HG02884 (cell line): Measurements from ENCODE around the gene LEP.
"Not testable (repeated sequence)": the region's sequence is repeated elsewhere in the genome, so short reads cannot be mapped to it uniquely, and the experiment has no call there.

Experiments
- ATAC-seq: cut with Tn5 transposase; IDR thresholded peaks from one replicate; pipeline ENCODE4 v1.9.1; 2021; ENCODE audit warnings: mild to moderate bottlenecking, moderate library complexity; ENCODE audit not compliant: unreplicated experiment

Gene LEP

DNA sequence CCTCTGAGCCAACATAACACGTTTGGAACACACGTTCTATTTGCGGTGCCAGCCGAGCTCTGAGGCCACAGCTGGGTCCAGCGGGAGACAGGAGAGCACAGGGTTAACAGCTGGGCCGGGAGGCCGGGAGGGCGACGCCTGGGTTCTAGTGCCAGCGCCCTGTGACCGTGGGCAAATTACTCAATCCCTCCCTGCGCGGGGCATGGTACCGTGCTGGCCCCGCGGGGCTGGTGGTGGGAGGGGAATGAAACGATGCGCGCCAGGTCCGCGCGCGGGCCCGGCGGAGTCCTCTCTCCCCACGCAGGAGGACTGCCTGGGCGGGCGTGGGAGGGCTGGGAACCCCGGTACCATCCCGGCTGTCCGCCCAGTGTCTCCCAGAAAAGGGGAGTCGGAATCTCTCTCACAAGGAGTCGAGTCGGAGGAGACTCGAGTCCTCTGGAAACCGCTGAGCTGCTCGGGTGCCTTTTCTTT, 30.4 kb downstream of the LEP start:
- ATAC-seq: no peak

DNA sequence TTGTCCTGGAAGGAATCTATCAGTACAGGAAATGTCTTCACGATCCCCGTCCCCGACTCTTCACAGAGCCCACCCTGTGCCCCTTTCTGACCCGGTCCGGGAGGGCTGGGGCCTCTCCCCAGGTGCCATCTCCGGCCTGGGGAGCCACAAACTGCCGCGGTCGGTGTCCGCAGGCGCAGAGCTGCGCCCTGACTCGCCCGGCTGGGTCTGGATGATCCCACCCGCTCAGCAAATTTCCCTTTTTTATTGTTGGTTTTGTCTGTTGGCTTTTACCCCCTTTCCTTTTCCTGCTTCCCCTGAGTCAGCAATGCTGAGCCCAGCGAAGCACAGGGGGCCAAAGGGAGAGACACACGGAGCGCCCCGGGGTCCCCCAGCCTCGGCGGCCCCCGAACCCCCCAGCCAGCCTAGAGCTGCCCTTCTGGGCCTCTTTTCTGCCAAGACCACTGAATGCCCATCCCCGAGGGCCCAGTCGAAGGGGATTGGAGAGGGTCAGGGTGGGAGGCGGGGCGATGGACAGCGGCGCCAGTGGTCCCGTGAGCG, 30.9 kb downstream of the LEP start:
- no peak for ATAC-seq

DNA sequence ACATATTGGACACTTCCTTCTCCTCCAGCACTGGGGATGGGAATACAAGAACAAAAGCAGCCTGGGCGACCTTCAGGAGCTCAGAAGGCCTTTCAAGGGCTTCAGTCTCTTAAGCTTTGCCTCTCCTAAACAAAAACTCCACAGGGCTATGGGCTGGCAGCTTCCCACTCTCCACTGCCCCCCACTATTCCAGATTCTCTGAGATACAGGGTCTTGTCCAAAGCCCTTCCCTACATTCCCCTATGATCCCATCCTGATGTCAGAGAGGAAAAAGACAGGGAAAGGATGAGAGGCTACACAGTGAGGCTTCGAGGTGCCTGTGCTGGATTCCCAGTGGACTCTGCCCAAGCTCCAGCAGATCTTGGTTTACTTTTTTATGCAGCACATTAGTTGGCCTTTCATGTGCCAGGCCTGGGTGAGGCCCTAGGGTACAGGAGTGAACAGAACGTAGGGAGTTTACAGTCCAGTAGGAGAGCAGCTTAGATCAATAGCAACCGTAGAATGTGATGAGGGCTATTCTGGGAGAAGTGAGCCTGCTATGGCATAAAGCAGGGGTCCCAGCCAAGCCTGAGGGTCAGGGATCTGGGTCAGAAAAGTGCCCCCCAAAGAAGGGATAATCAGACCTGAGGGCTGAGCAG, 33.3 kb downstream of the LEP start:
- ATAC-seq: no peak

GRCh38 chr7:128274884-128275603, 34.0 kb downstream of the LEP start:
- no peak for ATAC-seq

DNA sequence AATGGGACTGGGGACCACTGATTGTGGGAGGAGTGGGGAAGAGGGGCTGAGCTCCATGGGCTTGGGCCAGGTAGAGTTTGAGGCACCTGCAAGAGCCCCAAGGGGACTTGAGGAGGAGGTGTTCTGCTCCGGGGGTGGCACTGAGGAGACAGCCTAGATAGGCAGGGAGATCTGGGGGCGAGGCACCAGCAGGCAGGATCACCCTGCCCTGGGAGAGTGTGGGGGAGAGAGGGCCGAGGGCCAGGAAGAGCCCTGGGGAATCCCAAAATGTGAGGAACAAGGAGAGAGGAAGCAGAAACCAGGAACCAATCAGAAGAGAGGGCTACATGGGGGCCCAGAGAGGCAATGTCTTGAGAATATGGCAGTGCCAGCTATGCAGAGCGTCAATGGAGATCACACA, 34.6 kb downstream of the LEP start:
- no peak for ATAC-seq

GRCh38 chr7:128278366-128278765, 37.3 kb downstream of the LEP start:
- no peak for ATAC-seq

GRCh38 chr7:128279124-128279713, 38.1 kb downstream of the LEP start:
- no peak for ATAC-seq

DNA sequence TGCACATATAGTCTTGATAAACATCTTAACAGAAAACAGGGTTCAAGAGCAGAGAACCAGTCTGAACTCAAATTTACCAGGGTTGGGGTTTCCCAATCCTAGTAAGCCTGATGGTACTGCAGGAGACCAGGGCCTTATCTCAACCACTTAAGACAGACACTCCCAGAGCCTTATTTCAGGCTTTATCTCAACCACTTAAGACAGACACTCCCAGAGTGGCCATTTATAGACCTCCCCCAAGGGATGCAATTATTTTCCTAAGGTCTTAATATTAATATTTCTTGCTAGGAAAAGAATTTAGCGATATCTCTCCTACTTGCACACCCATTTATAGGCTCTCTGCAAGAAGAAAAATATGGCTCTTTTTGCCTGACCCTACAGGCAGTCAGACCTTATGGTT, 39.4 kb downstream of the LEP start:
- not testable (repeated sequence) for ATAC-seq

DNA sequence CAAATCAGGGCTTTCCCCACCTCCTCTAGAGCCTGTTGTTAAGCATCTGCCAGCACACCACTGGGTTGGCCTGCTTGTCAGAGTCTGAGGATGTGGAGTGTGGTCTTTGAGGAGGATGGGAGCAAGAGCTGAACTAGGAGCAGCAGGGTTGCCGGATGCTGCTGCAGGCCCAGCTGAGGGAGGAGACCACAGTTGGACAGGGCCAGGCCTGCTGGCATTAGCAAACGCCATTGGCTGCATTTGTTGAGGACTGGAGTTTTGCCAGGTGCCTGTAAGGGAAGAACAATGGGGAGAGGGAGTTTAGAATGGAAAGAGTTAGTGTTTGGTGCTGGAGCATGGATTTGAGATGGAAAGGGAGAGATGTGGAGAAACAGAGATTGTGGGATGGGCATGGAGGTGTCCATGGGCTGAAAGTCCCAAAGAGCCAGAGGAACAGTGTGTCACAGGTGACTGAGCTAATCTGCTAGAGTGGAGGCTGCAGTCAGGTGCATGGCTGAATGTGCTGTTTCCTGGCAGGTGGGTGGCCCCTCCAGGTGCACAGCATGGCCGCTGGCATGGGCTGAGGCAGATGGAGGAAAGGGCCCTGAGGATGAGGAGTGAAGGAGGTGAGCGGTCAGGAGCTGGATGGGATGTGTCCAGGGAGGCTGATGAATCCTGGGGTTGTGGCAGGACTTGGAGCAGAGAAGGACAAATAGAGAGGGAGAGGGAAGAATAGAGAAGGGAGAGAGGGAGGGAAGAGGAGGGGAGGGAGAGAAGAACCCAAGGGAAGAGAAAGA, 40.7 kb downstream of the LEP start:
- no peak for ATAC-seq

GRCh38 chr7:128284102-128284501, 43.0 kb downstream of the LEP start:
- no peak for ATAC-seq

DNA sequence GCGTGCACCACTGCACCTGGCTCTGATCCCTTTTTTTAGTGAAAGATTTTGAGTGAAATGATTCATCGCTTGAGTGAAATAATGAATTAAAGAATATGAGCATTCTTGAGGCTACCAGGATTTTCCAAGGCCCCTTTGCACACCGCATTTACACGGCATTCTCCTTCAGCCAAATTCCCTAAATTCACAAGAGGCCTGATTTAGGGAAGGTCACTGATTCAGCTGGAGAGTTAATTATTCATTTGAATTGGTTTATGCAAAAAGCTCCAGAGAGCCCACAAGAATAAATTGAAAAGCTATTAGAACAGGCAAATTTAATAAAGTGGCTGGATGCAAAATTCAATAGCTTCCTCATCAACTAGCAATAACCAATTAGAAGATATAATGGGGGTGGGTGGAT, 46.5 kb downstream of the LEP start:
- ATAC-seq: no peak

- not testable (repeated sequence) for ATAC-seq
Measured at GRCh38 chr7:128298004-128298403, 56.9 kb downstream of the LEP start.

- ATAC-seq: no peak
Measured at GRCh38 chr7:128299109-128299607, 58.1 kb downstream of the LEP start.

DNA sequence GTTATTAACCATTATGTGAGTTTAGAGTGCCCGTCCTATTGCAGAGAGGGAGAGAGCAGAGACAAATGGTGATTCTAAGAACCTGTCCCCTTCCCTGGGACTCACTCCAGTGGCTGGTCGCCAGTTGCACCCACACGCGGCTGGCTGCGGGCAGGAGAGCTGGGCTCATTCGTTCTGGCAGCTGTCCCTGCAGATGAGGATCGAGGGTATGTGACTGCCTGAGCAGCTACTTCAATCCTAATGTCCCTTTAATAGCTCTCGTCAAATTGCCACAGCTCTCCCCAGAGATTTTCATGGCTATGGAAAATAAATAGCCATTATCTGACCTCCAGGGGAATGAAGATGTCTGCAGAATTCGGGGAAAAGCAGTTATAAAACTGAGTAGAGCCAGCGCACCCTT, 61.1 kb downstream of the LEP start:
- ATAC-seq: no peak

- no peak for ATAC-seq
Measured at GRCh38 chr7:128303133-128303532, 62.1 kb downstream of the LEP start.

GRCh38 chr7:128303643-128304042, 62.6 kb downstream of the LEP start:
- no peak for ATAC-seq

DNA sequence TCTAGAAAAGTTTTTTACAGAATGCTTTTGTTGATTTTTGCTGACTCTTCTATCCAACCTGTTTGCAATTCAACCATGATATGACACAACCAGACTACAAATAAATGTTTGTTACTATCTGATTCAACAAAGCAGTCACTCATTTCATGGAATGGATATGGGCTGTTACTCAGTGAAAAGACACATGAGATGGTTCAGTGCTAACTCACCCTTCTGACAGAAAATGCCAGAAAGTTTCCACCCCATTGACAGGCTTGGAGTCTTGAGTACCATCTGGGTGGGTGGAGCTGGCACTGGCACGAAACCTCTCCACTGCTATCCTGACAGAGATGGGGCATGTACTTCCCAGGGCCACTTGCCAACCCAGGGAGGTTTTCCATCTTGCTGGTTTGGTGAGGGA, 63.1 kb downstream of the LEP start:
- no peak for ATAC-seq

DNA sequence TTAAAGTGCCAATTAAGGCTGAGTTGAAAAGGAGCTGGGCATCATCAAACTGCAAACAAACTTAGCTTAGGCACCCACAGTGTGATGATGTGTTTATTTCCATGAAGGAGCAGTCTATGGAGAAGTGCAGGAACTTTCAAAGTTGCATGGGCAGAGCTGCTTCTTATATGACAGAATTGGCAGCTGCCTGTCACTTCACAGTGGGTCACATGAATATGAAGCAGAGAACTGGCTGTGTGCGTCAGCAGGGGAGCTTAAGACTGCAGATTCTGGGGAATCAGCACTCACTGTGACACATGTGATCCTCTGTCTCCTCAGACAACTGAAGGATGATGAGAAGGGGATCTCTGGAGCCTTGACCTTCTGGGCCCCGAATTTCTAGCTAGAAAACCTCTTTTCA, 66.0 kb downstream of the LEP start:
- no peak for ATAC-seq
